HEK293T (cell line): ENCODE measurements around the gene LANCL3.

Source experiments
- CTCF ChIA-PET: fragments of 350-600 bp; formaldehyde crosslinking; extraction: SDS; loops from one replicate; lab custom pipeline; 2021; ENCODE audit warnings: antibody characterized with exemption, inconsistent platforms; lab: Yijun Ruan, JAX
- POLR2A ChIA-PET: fragments of 350-600 bp; formaldehyde crosslinking; extraction: SDS; loops from one replicate; lab custom pipeline; 2020; ENCODE audit warnings: antibody characterized with exemption, inconsistent platforms; lab: Yijun Ruan, JAX
- DNase-seq: peaks from one replicate; pipeline ENCODE4 v3.0.0; 2012; ENCODE audit warnings: mixed read lengths; ENCODE audit errors: extremely low spot score
- ARNT ChIP-seq: fragments of 450-650 bp; IDR thresholded peaks from 2 replicates; pipeline ENCODE4 v1.6.1; 2017; ENCODE audit warnings: mild to moderate bottlenecking
- BHLHE40 ChIP-seq: fragments of 450-650 bp; IDR thresholded peaks from 2 replicates; pipeline ENCODE4 v1.6.1; 2016; ENCODE audit warnings: mild to moderate bottlenecking, moderate library complexity, borderline replicate concordance
- CTBP1 ChIP-seq: fragments of 450-650 bp; IDR thresholded peaks from 2 replicates; pipeline ENCODE4 v1.6.1; 2016; ENCODE audit warnings: borderline replicate concordance
- ELF4 ChIP-seq: fragments of 450-650 bp; IDR thresholded peaks from 2 replicates; pipeline ENCODE4 v1.6.1; 2017; ENCODE audit warnings: antibody characterized with exemption
- FOXA1 ChIP-seq: fragments of 450-650 bp; IDR thresholded peaks from 2 replicates; pipeline ENCODE4 v1.6.1; 2016; ENCODE audit warnings: mild to moderate bottlenecking
- FOXK2 ChIP-seq: fragments of 450-650 bp; IDR thresholded peaks from 2 replicates; pipeline ENCODE4 v1.6.1; 2016; ENCODE audit warnings: mild to moderate bottlenecking
- FOXM1 ChIP-seq: fragments of 450-650 bp; IDR thresholded peaks from 2 replicates; pipeline ENCODE4 v1.6.1; 2017; ENCODE audit warnings: mild to moderate bottlenecking, borderline replicate concordance
- HDGF ChIP-seq: fragments of 450-650 bp; IDR thresholded peaks from 2 replicates; pipeline ENCODE4 v1.6.1; 2017; ENCODE audit warnings: antibody characterized with exemption, borderline replicate concordance
- L3MBTL2 ChIP-seq: fragments of 450-650 bp; conservative IDR thresholded peaks from 2 replicates; pipeline ENCODE4 v1.6.1; 2016; ENCODE audit warnings: mild to moderate bottlenecking
- LEF1 ChIP-seq: fragments of 450-650 bp; IDR thresholded peaks from 2 replicates; pipeline ENCODE4 v1.6.1; 2017; ENCODE audit warnings: mild to moderate bottlenecking, borderline replicate concordance
- NFRKB ChIP-seq: fragments of 450-650 bp; IDR thresholded peaks from 2 replicates; pipeline ENCODE4 v1.6.1; 2016; ENCODE audit warnings: mild to moderate bottlenecking, moderate library complexity
- SP1 ChIP-seq: fragments of 450-650 bp; IDR thresholded peaks from 2 replicates; pipeline ENCODE4 v1.6.1; 2017
- SUZ12 ChIP-seq: fragments of 450-650 bp; IDR thresholded peaks from 2 replicates; pipeline ENCODE4 v1.6.1; 2016; ENCODE audit warnings: mild to moderate bottlenecking
- TARDBP ChIP-seq: fragments of 450-650 bp; IDR thresholded peaks from 2 replicates; pipeline ENCODE4 v1.6.1; 2016
- ZNF384 ChIP-seq: fragments of 450-650 bp; IDR thresholded peaks from 2 replicates; pipeline ENCODE4 v1.6.1; 2016
- TF ChIP-seq, protein P1 (sequence below): fragments of 450-650 bp; IDR thresholded peaks from 2 replicates; pipeline ENCODE4 v1.6.1; 2016

The LANCL3 gene

DNA sequence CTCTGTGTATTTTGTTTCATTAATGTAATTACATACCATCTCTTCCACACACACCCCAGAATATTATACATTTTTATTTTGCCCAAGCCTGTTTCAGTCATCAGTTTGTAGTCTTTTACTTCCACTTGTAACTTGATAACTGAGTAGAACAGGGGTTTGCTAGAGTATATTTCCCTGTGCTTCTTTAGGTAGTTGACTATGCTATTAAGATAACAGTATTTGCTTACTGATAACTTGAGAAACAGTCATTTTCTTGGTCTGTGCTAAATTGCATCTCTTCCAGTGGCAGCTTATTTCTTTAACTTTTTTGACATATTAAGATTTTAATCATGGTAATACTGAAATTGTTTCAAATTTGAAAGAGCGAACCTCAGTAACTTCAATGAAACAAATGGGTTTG lies 107.1 kb downstream of the LANCL3 start:
- CTCF ChIA-PET: no interaction called here
- TF ChIP-seq CTBP1: no peak
- TF ChIP-seq HDGF: no peak
- no peak for TF ChIP-seq ZNF384
- TF ChIP-seq FOXK2: no peak
- TF ChIP-seq ELF4: no peak
- TF ChIP-seq FOXM1: no peak
- TF ChIP-seq SUZ12: no peak
- TF ChIP-seq ARNT: no peak
- TF ChIP-seq L3MBTL2: no peak
- TF ChIP-seq, protein P1, sequence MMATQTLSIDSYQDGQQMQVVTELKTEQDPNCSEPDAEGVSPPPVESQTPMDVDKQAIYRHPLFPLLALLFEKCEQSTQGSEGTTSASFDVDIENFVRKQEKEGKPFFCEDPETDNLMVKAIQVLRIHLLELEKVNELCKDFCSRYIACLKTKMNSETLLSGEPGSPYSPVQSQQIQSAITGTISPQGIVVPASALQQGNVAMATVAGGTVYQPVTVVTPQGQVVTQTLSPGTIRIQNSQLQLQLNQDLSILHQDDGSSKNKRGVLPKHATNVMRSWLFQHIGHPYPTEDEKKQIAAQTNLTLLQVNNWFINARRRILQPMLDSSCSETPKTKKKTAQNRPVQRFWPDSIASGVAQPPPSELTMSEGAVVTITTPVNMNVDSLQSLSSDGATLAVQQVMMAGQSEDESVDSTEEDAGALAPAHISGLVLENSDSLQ: no peak
- no peak for TF ChIP-seq FOXA1
- no peak for TF ChIP-seq TARDBP
- no peak for DNase-seq
- POLR2A ChIA-PET: no interaction called here

DNA sequence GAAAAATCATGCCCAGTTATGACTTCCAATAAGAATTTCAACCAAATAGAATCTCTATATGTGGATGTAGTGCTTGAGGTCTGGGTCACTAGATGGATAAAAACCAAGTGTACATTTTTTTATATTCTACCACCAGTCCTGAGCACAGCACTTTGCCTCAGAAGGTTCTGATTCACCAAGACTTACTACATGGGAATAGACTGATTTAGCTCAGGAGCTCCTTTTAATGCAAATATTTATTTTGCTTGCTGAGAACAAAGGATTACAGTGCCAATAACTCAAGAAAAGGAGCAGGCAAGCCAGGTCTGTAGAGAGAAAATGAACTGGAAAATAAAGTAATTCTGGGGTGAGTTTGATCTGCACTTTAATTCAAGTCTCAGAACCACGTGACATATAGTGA lies 107.8 kb downstream of the LANCL3 start:
- no peak for DNase-seq
- POLR2A ChIA-PET: no interaction called here
- no peak for TF ChIP-seq L3MBTL2
- no peak for TF ChIP-seq SP1
- no peak for TF ChIP-seq BHLHE40
- TF ChIP-seq FOXA1: no peak
- no peak for TF ChIP-seq NFRKB
- TF ChIP-seq ARNT: no peak
- no peak for TF ChIP-seq TARDBP
- no peak for TF ChIP-seq ZNF384
- TF ChIP-seq, protein P1: no peak
- TF ChIP-seq CTBP1: no peak
- TF ChIP-seq ELF4: no peak
- TF ChIP-seq FOXM1: no peak
- TF ChIP-seq HDGF: no peak
- no peak for TF ChIP-seq LEF1
- no peak for TF ChIP-seq SUZ12
- TF ChIP-seq FOXK2: no peak
- CTCF ChIA-PET: no interaction called here

DNA sequence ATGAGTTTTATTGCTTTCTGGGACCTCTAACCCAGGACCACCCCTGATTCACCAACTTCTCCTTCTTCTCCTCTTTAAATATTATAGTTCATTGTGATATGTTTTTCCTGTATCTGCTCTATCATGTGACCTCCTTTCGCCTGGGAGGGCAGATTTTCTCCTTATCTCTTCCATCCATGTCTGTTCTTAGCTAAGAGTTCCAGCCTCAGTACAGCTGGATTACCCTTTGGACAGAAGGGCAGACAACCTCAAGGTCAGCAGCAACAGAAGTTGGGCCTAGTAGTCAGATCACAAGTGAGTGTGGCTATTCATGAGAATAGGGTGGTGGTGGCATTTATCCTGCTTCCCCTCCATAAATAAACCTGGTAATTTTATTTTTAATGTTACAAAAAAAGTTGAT lies 108.4 kb downstream of the LANCL3 start:
- TF ChIP-seq SP1 (no peak), ARNT (no peak), BHLHE40 (no peak), FOXM1 (no peak), ELF4 (no peak), FOXA1 (no peak), LEF1 (no peak), CTBP1 (no peak), FOXK2 (no peak), SUZ12 (no peak), TARDBP (no peak), ZNF384 (no peak), L3MBTL2 (no peak), HDGF (no peak), NFRKB (no peak)
- TF ChIP-seq, protein P1: no peak
- DNase-seq: no peak
- ChIA-PET CTCF (no interaction called here), POLR2A (no interaction called here)

DNA sequence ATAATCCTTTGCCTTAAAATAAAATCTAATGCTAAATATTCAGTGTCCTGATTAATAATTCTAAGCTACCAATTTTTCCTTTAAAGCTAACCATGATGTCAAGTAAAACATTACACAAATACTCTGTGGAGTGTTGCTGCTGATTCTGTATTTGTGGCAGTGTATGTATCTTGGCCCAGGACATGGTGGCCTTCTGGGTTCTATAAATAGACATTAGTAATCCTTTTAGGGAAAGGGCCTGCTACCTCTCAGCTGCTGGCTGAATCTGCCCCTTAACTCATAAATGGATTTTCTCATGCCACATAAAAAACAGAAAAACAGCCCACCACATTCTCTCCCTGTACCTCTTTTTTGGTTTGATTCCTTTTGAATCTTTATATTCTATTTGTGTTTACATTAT lies 113.0 kb downstream of the LANCL3 start:
- TF ChIP-seq HDGF: no peak
- TF ChIP-seq, protein P1: no peak
- no peak for DNase-seq
- ChIA-PET CTCF (interaction anchor here (0.6 kb wide), 2 partner anchors 82 to 128 kb away, joined by 3 read pairs; no protein-coding TSS in a partner anchor), POLR2A (no interaction called here)

DNA sequence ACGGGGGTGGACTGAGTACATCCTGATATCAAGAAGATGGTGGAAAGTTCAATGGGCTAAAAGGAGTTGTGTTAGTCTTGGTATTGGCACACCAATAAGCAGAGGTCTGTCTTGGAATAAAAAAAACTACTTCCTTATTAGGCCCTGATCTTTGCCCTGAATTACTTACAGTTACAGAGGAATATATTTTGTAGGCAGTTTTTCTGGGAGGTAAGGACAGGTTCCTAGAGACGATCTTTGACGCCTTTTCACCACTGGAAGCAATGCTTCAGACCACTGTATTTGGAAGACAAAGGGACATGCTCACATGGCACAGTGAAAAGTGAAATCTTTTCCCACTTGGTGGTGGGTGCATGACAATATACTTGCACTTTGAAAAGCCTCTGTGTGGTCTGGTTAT lies 113.5 kb downstream of the LANCL3 start:
- POLR2A ChIA-PET: no interaction called here
- TF ChIP-seq BHLHE40 (no peak), L3MBTL2 (peak; percentile 36; the same call in 1 of the 2 replicates)
- CTCF ChIA-PET: interaction anchor here (0.6 kb wide), 1 partner anchor 82 kb away, joined by 3 read pairs; no protein-coding TSS in a partner anchor
- DNase-seq: no peak
